Measurements from ENCODE around the gene AKR1C1. TPM values are rescaled to one million over a fixed set of nuclear protein-coding genes. Genes with fewer than 3 reads are reported as not detected.

Gene AKR1C1
- total and polyA plus RNA-seq, 2 of the 13 experiments (the other 11 are each of a cell fraction or from before 2014, with no cell fraction given) = 948 to 2,238 TPM

GRCh38 chr10:4947039-4947634 is 16.1 kb upstream of the AKR1C1 start (continued):
- TF ChIP-seq CCDC6 (CRISPR knock-in tag; IDR thresholded peaks at IDR 0.05) (no peak), ZBTB7B (CRISPR knock-in tag; IDR thresholded peaks at IDR 0.05) (no peak), NFIC (IDR thresholded peaks at IDR 0.05; ENCODE audit: low read length) (peak; percentile 93), NFIB (CRISPR knock-in tag; IDR thresholded peaks at IDR 0.05; ENCODE audit: borderline replicate concordance) (no peak), RBFOX2 (IDR thresholded peaks at IDR 0.05; ENCODE audit: low read depth, low read length) (no peak), MTERF4 (CRISPR knock-in tag; IDR thresholded peaks at IDR 0.05) (no peak), MIXL1 (CRISPR knock-in tag; IDR thresholded peaks at IDR 0.05) (peak; percentile 35; the same call in 1 of the 2 replicates), TFE3 (CRISPR knock-in tag; IDR thresholded peaks at IDR 0.05) (peak; percentile 46; the same call in 1 of the 2 replicates), ZNF552 (CRISPR knock-in tag; IDR thresholded peaks at IDR 0.05; ENCODE audit: borderline replicate concordance) (no peak), RXRB (CRISPR knock-in tag; IDR thresholded peaks at IDR 0.05; ENCODE audit: borderline replicate concordance) (peak; percentile 79), ZSCAN9 (CRISPR knock-in tag; IDR thresholded peaks at IDR 0.05; ENCODE audit: borderline replicate concordance) (peak; percentile 53; the same call in 1 of the 2 replicates), ZBTB33 (CRISPR knock-in tag; IDR thresholded peaks at IDR 0.05) (no peak), ZBTB4 (CRISPR knock-in tag; IDR thresholded peaks at IDR 0.05; ENCODE audit: borderline replicate concordance) (no peak), TBP (CRISPR knock-in tag; IDR thresholded peaks at IDR 0.05) (no peak), ZNF543 (CRISPR knock-in tag; IDR thresholded peaks at IDR 0.05) (no peak), CEBPG (CRISPR knock-in tag; IDR thresholded peaks at IDR 0.05) (peak; percentile 84), ZNF205 (CRISPR knock-in tag; IDR thresholded peaks at IDR 0.05) (no peak), ZEB1 (IDR thresholded peaks at IDR 0.05; ENCODE audit: insufficient replicate concordance, low read depth) (no peak), PHF21A (CRISPR knock-in tag; IDR thresholded peaks at IDR 0.05) (peak; percentile 54), MBNL3 (CRISPR knock-in tag; conservative IDR thresholded peaks at IDR 0.05) (no peak), THRA (CRISPR knock-in tag; IDR thresholded peaks at IDR 0.05; ENCODE audit: borderline replicate concordance) (peak; percentile 69; the same call in 1 of the 2 replicates)

All from HepG2 (cell line).